ENCODE results near the gene OVAAL. TPM values are rescaled to one million over a fixed set of nuclear protein-coding genes. Genes with fewer than 3 reads are reported as not detected.

The OVAAL gene
- total and polyA plus RNA-seq, 2 of the 8 experiments (the other 6 are each of a cell fraction or from before 2014, with no cell fraction given) = not detected

DNA sequence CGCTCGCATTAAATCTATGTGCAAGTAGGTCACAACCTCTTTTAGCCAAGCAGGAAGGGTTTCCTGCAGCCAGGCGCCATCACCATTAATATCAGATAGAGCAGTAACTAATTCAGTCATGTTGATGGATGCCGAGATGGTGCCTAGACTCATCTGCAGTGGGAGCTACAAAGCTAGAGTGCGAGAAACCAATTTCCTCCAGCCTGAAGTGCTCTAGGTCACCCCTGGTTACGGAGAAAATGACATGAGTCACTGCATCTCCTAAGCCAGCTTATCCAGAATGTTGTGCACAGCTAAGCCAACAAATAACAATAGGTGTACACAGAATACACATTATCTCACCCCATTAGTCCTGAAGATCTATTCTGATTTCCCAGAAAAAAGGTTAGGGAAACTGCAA is 36.0 kb downstream of the OVAAL start:
- no peak overlapping the region for H3K9ac ChIP-seq (replicated peaks in 1 of 4; ENCODE audit: extremely low read depth in 1 of 4, low read depth in 3 of 4, low read length in 3 of 4)
- FAIRE-seq = no peak
- CTCF ChIA-PET (ENCODE audit: partially characterized antibody) = interaction anchor here (0.5 to 1.8 kb wide), 3 partner anchors 50 to 268 kb away, joined by 3 to 5 read pairs (median 3); no protein-coding TSS in a partner anchor

More for the DNA sequence above, 36.0 kb downstream of the OVAAL start:
- Histone ChIP-seq H3K36me3 (ENCODE audit: control insufficient read depth in 2 of 4, insufficient read depth in 4 of 4, low read length in 3 of 4) (no peaks in the 10 kb centered on the region), H3K56ac (replicated peaks; ENCODE audit: insufficient read length, low read depth, low read length) (no peak overlapping the region), H3K27me3 (replicated peaks in 1 of 4; ENCODE audit: control insufficient read depth in 3 of 4, extremely low read depth in 1 of 4, insufficient read depth in 3 of 4, low read length in 3 of 4) (no peaks in the 10 kb centered on the region), H2AFZ (ENCODE audit: low read length) (no peak overlapping the region), H2BK20ac (ENCODE audit: low read length) (no peak overlapping the region), H2BK15ac (ENCODE audit: low read length) (no peak overlapping the region), H3K4me3 (ENCODE audit: extremely low read depth in 1 of 4, insufficient read depth in 2 of 4, low read depth in 3 of 4, low read length in 4 of 4) (no peak overlapping the region), H3K18ac (ENCODE audit: extremely low read depth, low read length) (no peak overlapping the region), H3K27ac (ENCODE audit: low read depth, low read length) (no peak overlapping the region), H2BK5ac (ENCODE audit: low read depth, low read length) (no peak overlapping the region), H4K20me1 (replicated peaks in 1 of 2; ENCODE audit: control insufficient read depth in 1 of 2, insufficient read depth in 2 of 2, low read length in 2 of 2) (no peaks in the 10 kb centered on the region), H2BK120ac (replicated peaks; ENCODE audit: low read depth, low read length) (no peak overlapping the region), H4K5ac (ENCODE audit: insufficient read length, low read depth, low read length) (no peak overlapping the region), H3K23me2 (ENCODE audit: low read depth, low read length) (no peaks in the 10 kb centered on the region), H3K14ac (ENCODE audit: insufficient read length) (no peak overlapping the region), H3K4me2 (ENCODE audit: insufficient read depth in 1 of 2, low read depth in 2 of 2, low read length in 2 of 2) (no peak overlapping the region), H3K4ac (replicated peaks; ENCODE audit: insufficient read length, low read depth, low read length) (no peak overlapping the region), H3K23ac (ENCODE audit: insufficient read length) (no peak overlapping the region), H3K79me1 (ENCODE audit: low read depth, low read length) (no peaks in the 10 kb centered on the region), H3K79me2 (ENCODE audit: control insufficient read depth in 1 of 2, insufficient read depth in 2 of 2, low read length in 2 of 2) (no peaks in the 10 kb centered on the region), H3K9me3 (ENCODE audit: insufficient read depth in 2 of 2, low read depth in 1 of 2, low read length in 1 of 2) (no peaks in the 10 kb centered on the region), H4K91ac (replicated peaks; ENCODE audit: insufficient read length, low read length) (no peak overlapping the region), H3K4me1 (replicated peaks in 1 of 4; ENCODE audit: control insufficient read depth in 3 of 4, insufficient read depth in 4 of 4, low read length in 3 of 4) (no peaks in the 10 kb centered on the region; a peak in 1 of 7 replicates), H2BK12ac (ENCODE audit: low read depth, low read length) (no peak overlapping the region), H4K8ac (ENCODE audit: extremely low read depth, insufficient read depth, low read length) (no peak overlapping the region), H2AK5ac (ENCODE audit: low read depth, low read length) (no peak overlapping the region)
- 93% methylated on average over 6 of the region's 6 CpGs; no CpG with 5 or more reads in 1 of the 2 experiments for WGBS, 2 experiments (ENCODE audit: extremely low coverage in 1 of 2, insufficient coverage in 1 of 2, insufficient read length in 1 of 2, insufficient replicate concordance in 2 of 2, low coverage in 1 of 2, low lambda C conversion rate in 2 of 2, missing lambda C conversion rate in 1 of 2)
- no peak for TF ChIP-seq KDM4A (IDR thresholded peaks at IDR 0.05; ENCODE audit: low read depth, low read length, severe bottlenecking)
- TF ChIP-seq RNF2 (IDR thresholded peaks at IDR 0.05; ENCODE audit: borderline replicate concordance, low read depth, low read length, missing control alignments, poor library complexity, severe bottlenecking) = no peak
- TF ChIP-seq, protein P1, sequence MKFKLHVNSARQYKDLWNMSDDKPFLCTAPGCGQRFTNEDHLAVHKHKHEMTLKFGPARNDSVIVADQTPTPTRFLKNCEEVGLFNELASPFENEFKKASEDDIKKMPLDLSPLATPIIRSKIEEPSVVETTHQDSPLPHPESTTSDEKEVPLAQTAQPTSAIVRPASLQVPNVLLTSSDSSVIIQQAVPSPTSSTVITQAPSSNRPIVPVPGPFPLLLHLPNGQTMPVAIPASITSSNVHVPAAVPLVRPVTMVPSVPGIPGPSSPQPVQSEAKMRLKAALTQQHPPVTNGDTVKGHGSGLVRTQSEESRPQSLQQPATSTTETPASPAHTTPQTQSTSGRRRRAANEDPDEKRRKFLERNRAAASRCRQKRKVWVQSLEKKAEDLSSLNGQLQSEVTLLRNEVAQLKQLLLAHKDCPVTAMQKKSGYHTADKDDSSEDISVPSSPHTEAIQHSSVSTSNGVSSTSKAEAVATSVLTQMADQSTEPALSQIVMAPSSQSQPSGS (IDR thresholded peaks at IDR 0.05; ENCODE audit: low read length) = no peak
- TF ChIP-seq TBP (IDR thresholded peaks at IDR 0.05; ENCODE audit: low read depth, low read length) = no peak
- DNase-seq (ENCODE audit: low read depth in 1 of 2, low spot score in 2 of 2) = no peak
- POLR2A ChIA-PET (ENCODE audit: partially characterized antibody) = no interaction called here
